IPS DF 19.7 (cell line): ENCODE data around the gene WEE2.
"Not testable (repeated sequence)": the region's sequence is repeated elsewhere in the genome, so short reads cannot be mapped to it uniquely, and the experiment has no call there.

Experiments
- DNase-seq: peaks from one replicate; pipeline ENCODE4 v3.0.0-alpha.2; 2013; ENCODE audit warnings: low read depth, low spot score

Gene WEE2

DNA sequence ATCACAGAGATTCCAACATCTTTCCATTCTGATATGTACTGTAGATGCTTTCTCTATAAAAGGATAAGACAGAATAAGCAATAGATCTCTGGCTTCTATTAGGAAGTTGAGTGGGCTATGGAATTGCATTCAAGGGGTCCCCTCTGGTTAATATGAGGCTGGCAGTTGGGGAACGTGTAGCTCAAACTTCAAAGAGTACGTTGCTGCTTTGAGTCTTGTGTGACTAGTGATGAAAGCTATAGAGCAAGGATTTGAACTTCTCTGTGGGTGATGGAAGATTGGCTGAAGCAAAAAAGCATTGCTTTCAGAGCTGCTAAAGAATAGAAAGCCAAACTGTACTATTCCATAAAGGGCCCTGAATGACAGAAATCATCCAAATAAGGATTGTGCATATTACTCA lies 6.4 kb downstream of the WEE2 start:
- no peak for DNase-seq

DNA sequence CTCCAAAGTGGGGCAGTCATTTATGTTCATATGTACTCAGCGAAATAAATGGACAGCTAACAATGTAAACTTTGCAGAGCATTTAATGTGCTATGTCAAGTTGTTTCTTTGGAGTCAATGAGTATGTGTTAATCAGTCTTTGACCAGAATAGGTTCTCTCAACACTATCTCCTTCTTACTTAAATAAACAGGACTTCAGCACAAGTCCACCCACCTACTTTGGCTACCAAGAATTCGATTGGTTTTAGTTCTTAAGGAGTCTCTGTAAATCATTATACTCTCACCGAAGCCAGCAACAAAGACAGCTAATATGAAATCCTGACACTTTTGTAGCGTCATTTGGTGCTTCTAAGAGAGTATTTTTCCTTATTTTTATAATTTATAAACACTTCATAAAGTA lies 6.9 kb downstream of the WEE2 start:
- DNase-seq = no peak

DNA sequence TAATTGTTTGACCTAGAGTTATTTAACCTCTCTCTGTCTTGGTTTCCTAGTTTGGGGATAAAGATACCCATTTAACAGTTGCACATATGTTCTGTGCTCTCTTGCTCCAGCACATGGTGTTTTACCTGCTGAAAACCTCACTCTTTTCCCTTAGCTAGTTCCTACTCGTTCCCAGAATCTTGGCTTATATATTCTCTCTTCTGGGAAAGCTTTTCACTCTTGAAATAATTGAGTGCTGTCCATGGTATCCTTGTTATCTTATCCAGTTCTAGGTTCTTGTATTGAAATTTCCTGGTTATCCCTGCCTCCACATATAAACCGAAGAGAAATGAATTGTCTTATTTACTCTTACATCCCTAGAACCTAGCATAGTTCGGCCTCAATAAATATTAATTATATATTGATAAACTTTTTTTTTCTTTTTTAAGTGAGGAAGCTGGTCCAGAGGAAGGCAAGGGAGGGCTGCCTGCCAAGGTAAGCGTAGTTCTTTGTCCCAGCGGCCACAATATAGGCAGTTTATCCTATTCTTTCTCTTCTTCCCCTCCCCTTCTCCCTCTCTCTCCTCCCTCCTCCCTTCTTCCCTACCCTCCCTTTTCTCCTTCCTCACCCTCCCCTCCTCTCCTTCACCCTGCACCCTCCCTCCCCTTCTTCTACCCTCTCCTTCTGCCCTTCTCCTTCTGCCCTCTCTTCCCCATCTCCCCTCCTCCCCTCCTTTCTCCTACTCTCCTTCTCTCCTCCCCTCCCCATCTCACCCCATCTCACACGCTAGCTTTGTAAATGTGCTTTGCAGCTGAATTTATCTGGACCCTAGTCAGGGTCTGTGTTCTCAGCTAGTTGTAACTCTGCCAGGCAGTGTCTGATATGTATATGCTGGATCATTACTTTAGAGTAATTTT lies 7.9 kb downstream of the WEE2 start:
- no peak for DNase-seq

- DNase-seq = no peak
Observed at GRCh38 chr7:141717450-141717849, 9.3 kb downstream of the WEE2 start.

DNA sequence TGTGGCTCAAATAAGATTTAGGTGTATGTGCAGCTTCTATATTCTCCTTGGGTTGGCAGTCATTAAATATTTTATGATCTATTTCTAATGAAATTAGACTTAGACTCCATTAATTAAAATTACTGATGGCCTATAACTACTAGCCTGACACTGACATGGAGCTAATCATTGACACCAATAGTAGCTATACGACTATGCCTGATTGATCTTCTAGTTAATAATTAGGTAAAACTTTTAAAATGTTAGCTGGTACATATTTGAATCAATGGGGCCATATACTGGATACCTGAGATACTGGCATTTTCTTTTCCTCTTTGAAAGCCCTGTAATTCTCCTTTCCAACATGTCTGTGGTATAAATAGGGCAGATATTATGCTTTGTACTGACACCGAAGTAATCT lies 14.4 kb downstream of the WEE2 start:
- no peak for DNase-seq

DNA sequence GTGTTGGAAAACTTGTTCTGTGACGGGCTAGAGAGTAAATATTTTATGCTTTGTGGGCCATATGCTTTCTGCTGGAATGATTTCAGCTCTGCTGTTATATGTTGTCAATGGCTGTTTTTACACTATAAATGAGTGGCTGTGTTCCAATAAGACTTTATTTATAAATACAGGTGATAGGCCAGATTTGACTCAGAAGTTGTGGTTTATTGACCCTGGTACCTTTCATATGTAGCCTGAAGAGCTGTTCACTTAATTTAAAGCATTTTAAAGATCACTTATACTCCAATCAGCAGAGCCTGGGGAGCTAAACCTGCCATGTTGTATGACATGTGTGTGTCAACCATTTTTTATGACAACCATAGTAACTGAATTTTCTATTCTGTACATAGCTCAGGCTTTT lies 20.9 kb downstream of the WEE2 start:
- no peak for DNase-seq

DNA sequence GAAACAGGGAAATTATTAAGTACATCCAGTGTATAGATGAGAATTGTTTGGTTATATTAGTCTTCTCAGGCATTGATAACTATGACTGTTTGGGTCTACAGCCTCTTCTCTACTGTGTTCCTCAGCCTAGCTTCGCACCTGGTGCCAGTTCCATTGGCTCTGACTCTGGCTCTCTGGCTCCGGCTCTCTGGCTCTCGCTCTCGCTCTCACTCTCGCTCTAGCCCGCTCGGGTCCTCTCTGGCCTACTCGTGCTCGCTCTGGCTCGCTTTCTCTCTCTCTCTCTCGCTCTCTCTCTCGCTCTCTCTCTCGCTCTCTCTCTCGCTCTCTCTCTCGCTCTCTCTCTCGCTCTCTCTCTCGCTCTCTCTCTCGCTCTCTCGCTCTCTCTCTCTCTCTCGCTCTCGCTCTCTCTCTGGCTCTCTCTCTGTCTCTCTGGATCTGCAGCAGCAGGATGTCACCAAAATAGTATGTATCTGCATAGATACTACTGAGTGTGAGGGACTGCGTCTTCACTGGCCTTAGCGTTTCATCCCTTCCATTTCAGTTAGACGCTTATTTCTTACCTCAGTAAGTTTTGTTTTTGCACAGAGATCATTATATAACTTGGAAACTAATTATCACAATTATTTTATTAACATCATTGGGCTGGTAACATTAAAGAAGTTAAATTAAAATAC lies 23.5 kb downstream of the WEE2 start:
- DNase-seq = no peak

GRCh38 chr7:141737118-141737835 lies 29.1 kb downstream of the WEE2 start:
- no peak for DNase-seq

GRCh38 chr7:141737836-141738591 lies 29.9 kb downstream of the WEE2 start, which contains the start of gene SSBP1:
SSBP1 (plus strand) TSS chr7:141738358; CDS start chr7:141739167, 809 bp downstream.
- DNase-seq = peak; percentile 90

- DNase-seq = no peak
Observed at GRCh38 chr7:141738592-141739013, 30.4 kb downstream of the WEE2 start.

GRCh38 chr7:141739250-141739649 lies 31.1 kb downstream of the WEE2 start:
- no peak for DNase-seq

- no peak for DNase-seq
Observed at GRCh38 chr7:141742229-141742628, 34.1 kb downstream of the WEE2 start.

DNA sequence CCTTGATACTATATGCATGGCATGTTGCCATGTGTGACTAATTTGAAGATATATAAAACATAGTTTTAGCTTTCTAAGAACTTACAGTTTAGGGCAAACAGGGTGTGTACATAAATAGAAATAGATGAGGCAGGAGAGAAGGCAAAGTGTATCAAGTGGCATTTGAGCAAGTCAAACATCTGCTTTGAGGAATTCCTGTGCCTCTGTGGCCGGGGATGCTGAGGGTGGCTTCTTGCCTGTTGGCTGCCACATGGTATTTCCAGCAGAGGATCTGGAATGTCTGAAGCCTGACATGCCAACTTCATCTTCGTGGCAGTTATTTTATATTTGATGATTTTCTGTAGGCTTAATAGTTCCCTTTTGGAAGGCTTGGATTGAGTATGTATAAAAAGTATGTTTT lies 36.0 kb downstream of the WEE2 start:
- no peak for DNase-seq

- no peak for DNase-seq
Observed at GRCh38 chr7:141748396-141748795, 40.2 kb downstream of the WEE2 start.

DNA sequence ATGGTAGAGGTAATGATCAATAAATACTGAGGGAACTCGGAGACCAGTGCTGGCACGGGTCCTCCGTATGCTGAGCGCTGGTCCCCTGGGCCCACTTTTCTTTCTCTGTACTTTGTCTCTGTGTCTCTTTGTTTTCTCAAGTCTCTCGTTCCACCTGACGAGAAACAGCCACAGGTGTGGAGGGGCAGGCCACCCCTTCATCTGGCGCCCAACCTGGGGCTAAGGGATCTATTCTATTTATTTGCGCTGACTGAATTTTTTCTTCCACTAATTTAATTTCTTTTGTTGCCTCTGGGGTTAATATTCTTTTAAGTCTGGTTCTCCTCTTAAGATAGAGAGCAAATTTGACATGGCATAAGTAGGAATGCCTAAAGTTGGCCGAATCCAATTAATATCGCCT lies 43.8 kb downstream of the WEE2 start:
- DNase-seq = not testable (repeated sequence)

- no peak for DNase-seq
Observed at GRCh38 chr7:141752634-141753033, 44.5 kb downstream of the WEE2 start.

DNA sequence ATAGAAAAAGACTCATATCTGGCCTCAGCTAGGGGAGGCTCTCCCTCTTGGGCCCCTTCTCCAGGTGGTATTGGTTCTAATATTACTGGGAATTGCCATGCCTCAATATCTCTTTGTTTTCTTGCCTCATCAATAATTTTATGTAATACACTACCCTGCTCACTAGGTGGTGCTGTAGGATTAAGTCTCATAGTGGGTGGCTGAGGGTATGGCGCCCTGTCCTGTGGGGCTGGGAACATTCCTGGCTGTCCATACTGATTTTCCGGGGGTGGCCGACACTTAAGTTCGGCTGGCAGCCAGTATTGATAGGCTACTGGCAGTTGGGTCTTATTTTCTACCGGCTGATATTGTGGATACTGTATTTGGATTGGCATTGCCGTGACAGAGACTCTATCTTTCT lies 46.8 kb downstream of the WEE2 start:
- DNase-seq = no peak

- DNase-seq = no peak
Observed at GRCh38 chr7:141763797-141764196, 55.6 kb downstream of the WEE2 start, which contains the start of gene TAS2R3. TAS2R3 (plus strand) TSS chr7:141764097; CDS start chr7:141764159, 62 bp downstream.

DNA sequence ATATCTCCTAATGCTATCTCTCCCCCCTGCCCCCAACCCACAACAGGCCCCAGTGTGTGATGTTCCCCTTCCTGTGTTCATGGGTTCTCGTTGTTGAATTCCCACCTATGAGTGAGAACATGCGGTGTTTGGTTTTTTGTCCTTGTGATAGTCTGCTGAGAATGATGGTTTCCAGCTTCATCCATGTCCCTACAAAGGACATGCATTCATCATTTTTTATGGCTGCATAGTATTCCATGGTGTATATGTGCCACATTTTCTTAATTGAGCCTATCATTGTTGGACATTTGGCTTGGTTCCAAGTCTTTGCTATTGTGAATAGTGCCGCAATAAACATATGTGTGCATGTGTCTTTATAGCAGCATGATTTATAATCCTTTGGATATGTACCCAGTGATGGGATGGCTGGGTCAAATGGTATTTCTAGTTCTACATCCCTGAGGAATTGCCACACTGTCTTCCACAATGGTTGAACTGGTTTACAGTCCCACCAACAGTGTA lies 62.0 kb downstream of the WEE2 start:
- not testable (repeated sequence) for DNase-seq

GRCh38 chr7:141776374-141776773 lies 68.2 kb downstream of the WEE2 start, which contains the start of gene TAS2R4:
TAS2R4 (plus strand) TSS chr7:141776674; CDS start chr7:141778489, 1,815 bp downstream.
- DNase-seq = no peak
